Fibroblast of skin of right quadriceps (primary cell): ENCODE results near the gene PACS1.

Experiments
- DNase-seq: peaks from one replicate; pipeline ENCODE4 v3.0.0-alpha.2; 2013

Gene PACS1

GRCh38 chr11:66280428-66280827 is 210.4 kb downstream of the PACS1 start:
- no peak for DNase-seq

- DNase-seq = no peak
These were observed 210.9 kb downstream of the PACS1 start for GRCh38 chr11:66281001-66281400.

GRCh38 chr11:66281776-66282467 is 211.8 kb downstream of the PACS1 start:
- no peak for DNase-seq

DNA sequence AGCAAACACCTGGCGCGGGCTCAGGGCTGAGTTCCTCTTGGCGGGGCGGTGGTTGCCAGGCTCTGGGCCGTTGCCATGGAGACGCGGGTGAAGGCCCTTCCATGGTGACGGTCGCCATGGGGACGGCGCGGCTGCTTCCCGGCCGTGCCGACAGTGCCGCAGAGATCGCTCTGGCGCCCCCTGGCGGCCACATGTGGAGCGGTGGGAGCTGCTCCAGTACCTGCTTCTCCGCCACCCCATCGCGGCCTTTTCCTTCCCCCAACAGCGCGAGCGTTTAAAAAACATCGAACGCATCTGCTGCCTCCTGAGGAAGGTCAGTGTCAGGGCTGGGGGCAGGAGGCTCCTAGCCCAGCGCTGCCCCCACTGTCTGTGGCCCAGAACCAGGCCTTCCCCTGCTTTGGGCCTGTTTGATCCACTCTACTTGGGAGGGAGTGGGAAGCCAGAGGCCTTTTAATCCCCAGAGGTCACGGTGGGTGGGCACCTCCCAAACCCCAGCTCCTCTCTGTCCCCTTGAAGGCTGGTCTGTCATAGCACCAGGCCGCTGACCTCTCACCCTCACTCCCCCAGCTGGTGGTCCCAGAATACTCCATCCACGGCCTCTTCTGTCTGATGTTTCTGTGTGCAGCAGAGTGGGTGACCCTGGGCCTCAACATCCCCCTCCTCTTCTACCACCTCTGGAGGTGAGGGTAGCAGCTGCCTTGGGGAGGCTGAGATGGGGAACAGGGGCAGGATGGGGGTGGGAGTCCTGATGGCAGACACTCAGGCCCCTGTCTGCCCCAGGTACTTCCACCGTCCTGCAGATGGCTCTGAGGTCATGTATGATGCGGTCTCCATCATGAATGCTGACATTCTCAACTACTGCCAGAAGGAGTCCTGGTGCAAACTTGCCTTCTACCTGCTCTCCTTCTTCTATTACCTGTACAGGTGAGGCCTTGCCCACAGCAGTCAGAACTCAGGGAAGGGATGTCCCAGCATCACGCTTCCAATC is 212.7 kb downstream of the PACS1 start:
- peak; percentile 93 for DNase-seq

GRCh38 chr11:66283461-66284105 is 213.5 kb downstream of the PACS1 start:
- no peak for DNase-seq

DNA sequence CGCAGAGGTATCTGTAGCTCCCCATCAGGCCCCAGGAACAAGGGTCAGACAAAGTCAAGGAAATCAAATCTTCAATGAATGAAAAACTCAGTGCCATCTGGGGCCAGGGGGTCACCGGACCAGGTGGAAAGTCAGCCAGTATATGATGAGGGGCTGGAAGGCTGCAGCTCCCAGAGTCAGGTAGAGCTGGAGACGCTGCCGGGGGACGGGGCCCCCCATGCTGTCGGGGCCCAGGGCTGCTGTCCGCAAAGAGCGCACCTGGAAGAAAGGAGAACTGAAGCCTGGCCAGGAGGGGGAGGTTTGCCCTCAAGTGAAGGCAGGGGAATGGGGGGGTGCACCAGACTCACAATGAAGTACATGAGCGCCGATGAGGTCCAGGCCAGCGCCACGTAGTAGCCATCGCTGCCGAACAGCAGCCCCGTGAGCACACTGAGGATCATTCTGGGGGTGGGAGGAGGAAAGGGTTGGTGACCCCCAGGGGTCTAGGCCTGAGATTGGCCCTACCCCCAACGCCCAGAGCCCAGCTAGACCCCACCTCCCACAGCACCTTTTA is 214.5 kb downstream of the PACS1 start:
- no peak for DNase-seq

GRCh38 chr11:66285250-66285947 is 215.3 kb downstream of the PACS1 start:
- no peak for DNase-seq

- DNase-seq = no peak
These were observed 216.6 kb downstream of the PACS1 start for GRCh38 chr11:66286699-66287098.

DNA sequence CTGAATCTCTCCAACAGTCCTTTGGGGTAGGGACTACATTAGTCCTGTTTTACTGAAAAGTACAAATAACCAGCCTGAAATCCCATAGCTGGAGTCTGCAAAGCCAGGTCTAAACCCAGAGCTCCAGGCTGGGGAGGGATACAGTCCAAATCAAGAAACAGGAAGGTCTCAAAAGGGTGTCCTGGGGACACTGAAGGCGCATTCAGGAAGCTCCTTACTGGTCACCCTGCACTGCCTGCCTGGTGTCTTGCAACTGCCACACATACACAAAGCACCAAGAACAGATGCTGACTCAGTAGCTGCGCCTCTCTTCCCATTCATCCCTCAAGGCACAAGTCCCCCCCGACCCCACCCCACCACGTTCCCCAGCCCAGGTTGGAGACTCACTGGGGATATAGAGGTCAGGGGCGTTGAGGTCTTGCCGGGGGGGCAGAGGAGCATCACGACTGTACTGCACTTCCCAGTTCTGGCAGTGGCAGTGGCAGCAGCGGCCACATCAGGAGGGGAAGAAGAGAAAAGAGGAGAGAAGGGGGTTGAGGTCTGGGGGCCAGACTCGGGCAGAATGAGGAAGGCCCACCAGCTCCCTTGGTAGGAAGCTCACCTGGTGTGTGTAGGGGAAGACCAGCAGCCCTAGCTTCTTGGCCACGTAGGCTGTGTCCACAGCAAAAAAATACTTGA is 217.3 kb downstream of the PACS1 start:
- DNase-seq = no peak

DNA sequence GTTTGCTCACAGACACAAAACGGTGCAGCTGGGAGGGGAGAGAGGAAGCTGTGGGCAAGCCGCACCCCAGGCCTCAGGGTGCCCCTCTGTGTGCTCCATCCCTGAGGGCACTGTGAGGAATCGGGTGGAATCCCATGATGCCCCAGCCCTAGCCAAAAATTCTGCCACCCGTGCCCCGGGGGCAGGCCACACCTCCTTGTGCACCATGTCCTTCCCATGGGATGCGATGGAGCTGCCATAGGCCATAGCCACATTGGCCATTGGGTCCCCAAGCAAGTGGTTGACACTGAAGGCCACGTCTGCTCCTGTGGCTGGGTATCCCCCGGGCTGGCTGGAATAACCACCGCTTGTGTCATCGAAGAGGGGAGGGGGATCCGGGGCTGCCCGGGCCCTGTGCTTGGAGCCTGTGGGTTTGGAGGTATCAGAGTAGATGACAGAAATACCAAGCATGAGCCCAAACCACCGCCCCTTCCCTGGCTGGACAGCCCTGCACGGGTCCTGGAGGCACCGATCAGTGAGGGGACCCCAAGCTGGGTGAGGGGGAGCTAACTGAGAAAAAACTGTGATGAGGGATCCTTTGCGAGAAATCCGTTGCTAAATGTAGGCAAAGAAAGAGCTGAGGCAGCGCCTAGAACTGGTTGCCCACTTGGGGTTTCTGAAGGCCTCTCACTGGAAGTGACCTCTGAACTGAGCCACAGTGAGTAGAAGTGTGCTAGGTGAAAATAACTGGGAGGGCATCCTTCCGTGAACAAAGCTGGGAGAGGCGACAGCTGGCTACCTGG is 218.0 kb downstream of the PACS1 start:
- DNase-seq = no peak

DNA sequence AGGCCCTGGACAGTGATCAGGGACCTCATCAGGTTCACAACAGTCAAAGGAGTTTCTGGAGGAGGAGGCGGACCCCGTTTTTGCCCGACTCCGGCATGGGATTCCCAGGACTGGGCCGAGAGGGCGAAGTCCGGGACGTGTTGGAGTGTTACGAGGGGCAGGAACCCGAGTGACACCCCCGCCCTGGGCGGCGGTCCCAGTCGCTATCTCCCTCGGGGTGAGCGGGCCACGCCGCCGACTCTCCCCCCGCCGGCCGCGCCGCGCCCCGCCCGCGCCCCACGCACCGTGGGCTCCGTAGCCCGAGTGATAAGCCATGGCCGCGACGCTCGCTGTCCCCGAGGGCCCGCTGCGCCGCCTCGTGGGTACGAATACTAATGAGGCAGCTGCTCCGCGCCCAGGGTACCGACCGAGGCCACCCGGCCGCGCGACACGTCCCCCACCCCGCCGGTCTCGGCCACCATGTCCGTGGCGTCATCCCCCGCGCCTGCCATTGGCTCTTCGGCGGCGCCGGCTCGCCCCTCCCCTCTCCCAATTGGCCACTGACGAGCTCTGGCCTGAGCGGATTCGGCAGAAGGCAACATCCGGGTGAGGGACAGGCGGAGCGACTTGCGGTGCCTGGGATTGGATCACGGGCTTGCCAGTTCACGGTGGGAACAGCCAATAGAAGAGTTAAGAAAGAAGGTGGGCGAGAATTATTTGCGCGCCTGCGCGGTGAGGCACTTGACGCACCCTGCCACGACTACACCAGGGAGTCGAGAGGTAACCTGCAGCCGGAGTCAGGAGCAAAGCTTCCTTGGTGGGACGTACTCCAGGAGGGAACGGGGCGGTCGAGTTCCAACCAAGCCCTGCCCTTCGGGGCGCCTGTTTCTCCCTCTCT is 218.8 kb downstream of the PACS1 start, which contains the start of gene YIF1A:
YIF1A (minus strand) TSS at position 473 of the 877 bp plus-strand sequence; CDS start at position 315, 158 bp downstream.
- DNase-seq = peak; percentile 100

- no peak for DNase-seq
These were observed 219.7 kb downstream of the PACS1 start for GRCh38 chr11:66289548-66290329.

GRCh38 chr11:66290330-66290621 is 220.2 kb downstream of the PACS1 start:
- no peak for DNase-seq

DNA sequence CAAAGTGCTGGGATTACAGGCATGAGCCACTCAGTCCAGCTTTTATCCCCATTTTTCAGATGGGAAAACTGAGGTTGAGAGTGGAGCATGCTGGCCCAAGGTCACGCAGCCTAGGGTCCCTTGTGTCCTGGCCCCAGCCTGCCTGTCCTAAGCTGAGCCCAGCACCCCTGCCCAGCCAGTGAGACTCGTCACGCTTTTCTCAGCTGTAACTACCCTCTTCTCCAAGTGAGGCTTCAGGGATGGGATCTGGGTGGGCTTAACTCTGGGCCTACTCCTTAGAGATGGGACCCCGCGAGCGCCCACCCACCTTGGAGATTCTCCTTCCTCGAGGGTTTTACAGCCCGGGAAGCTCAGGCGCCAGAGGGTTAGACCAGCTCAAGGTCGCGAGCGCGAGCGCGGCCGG is 221.2 kb downstream of the PACS1 start:
- DNase-seq = no peak

GRCh38 chr11:66291706-66292542 is 221.9 kb downstream of the PACS1 start, which contains the start of gene TMEM151A:
Gene TMEM151A (plus strand): TSS chr11:66291894. CDS start chr11:66292014, 120 bp downstream.
- DNase-seq = no peak

GRCh38 chr11:66292543-66293332 is 222.7 kb downstream of the PACS1 start:
- DNase-seq = no peak

GRCh38 chr11:66293352-66293751 is 223.3 kb downstream of the PACS1 start:
- no peak for DNase-seq
